Heart left ventricle (tissue), 16 donors: ENCODE data around the gene LVRN. TPM values are rescaled to one million over a fixed set of nuclear protein-coding genes. Genes with fewer than 3 reads are reported as not detected.

Experiments
- ATAC-seq, 4 donors: fragments of 200-7000 bp; cut with Tn5 transposase; one replicate each; pipeline ENCODE4 v1.9.1; 2020 to 2022; ENCODE audit warnings: moderate library complexity in 4 of 4, mild to moderate bottlenecking in 3 of 4, moderate number of reproducible peaks in 1 of 4
- DNase-seq, 5 donors: peaks; one replicate each; pipeline ENCODE4 v3.0.0-alpha.2; 2020
- H3K27ac ChIP-seq, 12 donors: fragments of 200-600 bp; sonication (generic) in 4 of 12; one replicate each; pipeline versions ENCODE4 v1.5.0 to v1.8.0; 2016 to 2022; ENCODE audit warnings: mild to moderate bottlenecking in 2 of 12
- H3K27me3 ChIP-seq, 9 donors: fragments of 200-600 bp; sonication (generic) in 2 of 9; one replicate each; pipeline versions ENCODE4 v1.5.1 to v1.8.0; 2016 to 2022; ENCODE audit warnings: mild to moderate bottlenecking in 3 of 9
- H3K36me3 ChIP-seq, 9 donors: fragments of 200-600 bp; sonication (generic) in 2 of 9; one replicate each; pipeline versions ENCODE4 v1.5.0 to v1.8.0; 2018 to 2022; ENCODE audit warnings: mild to moderate bottlenecking in 2 of 9
- H3K4me1 ChIP-seq, 12 donors: fragments of 200-600 bp; sonication (generic) in 4 of 12; one replicate each; pipeline versions ENCODE4 v1.5.0 to v1.8.0; 2016 to 2022; ENCODE audit warnings: mild to moderate bottlenecking in 3 of 12
- H3K4me3 ChIP-seq, 12 donors: fragments of 200-600 bp; sonication (generic) in 4 of 12; one replicate each; pipeline versions ENCODE4 v1.5.0 to v1.8.0; 2017 to 2022; ENCODE audit warnings: mild to moderate bottlenecking in 9 of 12, moderate library complexity in 4 of 12
- H3K9me3 ChIP-seq, 12 donors: fragments of 200-600 bp; sonication (generic) in 4 of 12; one replicate each; pipeline versions ENCODE4 v1.5.0 to v1.8.0; 2016 to 2022; ENCODE audit warnings: mild to moderate bottlenecking in 1 of 12
- CTCF ChIP-seq, 12 donors: fragments of 200-600 bp; sonication (generic) in 4 of 12; IDR thresholded peaks; one replicate each; pipeline versions ENCODE4 v1.5.0 to v1.8.0; 2018 to 2022; ENCODE audit warnings: antibody characterized with exemption in 12 of 12, mild to moderate bottlenecking in 5 of 12
- POLR2A ChIP-seq, 2 donors: fragments of 450-650 bp; IDR thresholded peaks; one replicate each; pipeline ENCODE4 v1.6.1; 2017; ENCODE audit warnings: antibody characterized with exemption in 2 of 2, mild to moderate bottlenecking in 2 of 2, moderate library complexity in 2 of 2
- WGBS, 4 donors: extraction: QIAGEN DNeasy Blood & Tissue Kit in 2 of 4; methylation state at CpG; one replicate each; pipeline versions ENCODE4 v1.1.5 to v1.1.7; 2013 to 2018; 5-methylcytosine and 5-hydroxymethylcytosine counted together
- intact Hi-C, 10 donors: fragments of 100-400 bp; cut with DNase I; formaldehyde crosslinking; loops; one replicate each; pipeline versions ENCODE4 v1.11.1 to v1.14.2; 2022
- polyA plus RNA-seq, 2 donors: library from polyadenylated mRNA; stranded (reverse); fragments of 200-250 nt; gene quantifications; one replicate each; pipeline ENCODE4 v1.2.3, GENCODE V29; 2013
- total RNA-seq, 9 donors: library from RNA; depleted of rRNA in 2 of 9; stranded (reverse); fragments of >200 nt in 2 of 9; fragmentation: NEBNext Ultra II Directional in 3 of 9; extraction: Animal tissue kit (Norgen Biotek cat#: 25700) in 3 of 9; gene quantifications; one replicate each; pipeline versions ENCODE4 v1.1.0 to v1.2.4, GENCODE V29; 2016 to 2023
- donor health status: ischemic (EF 13 %, LVEDD 7.1; RV severe dilation, severe dysfunction).
- donor health status: healthy with polysubstance abuse.
- donor health status: DM: no; HTN: yes; CAD: no.
- donor health status: DM: no; HTN: no; CAD: no.
- donor health status: ischemic (EF 25% LVEDD 6.9; RV normal size, moderate dysfunction).
- donor health status: ischemic (EF 25% LVEDD 5.7; RV mildly dilated, moderate dysfunction).
- donor health status: healthy.
- donor health status: DM: yes; HTN: yes; CAD: no.
- donor health status: ischemic (EF 35%, LVEDD 5.7; RV mildly dilated, moderate dysfunction).
- donor health status: nonischemic (EF 11% LVEDD 7.7; RV severe dilation, severe dysfunction).
- donor health status: DM: yes; HTN: yes; CAD: no.
- donor health status: PGD.
- donor health status: ischemic (EF 29% LVEDD 5.4; RV normal size, mild dysfunction).
- donor health status: nonischemic (EF 23%, LVEDD 6.1; RV moderate dilation, normal function).

LVRN gene
- total and polyA plus RNA-seq, 11 donors: 0.13 to 2.1 (median 0.38) TPM; not detected in 3

GRCh38 chr5:115930630-115931337, 31.5 kb upstream of the LVRN start:
- 91 to 95% (median 94%) methylated on average over 4 of the region's 4 CpGs for WGBS, 4 donors
- no peaks in the 10 kb centered on the region for H3K4me1 ChIP-seq
- ATAC-seq: no peak
- no peak overlapping the region for H3K4me3 ChIP-seq
- H3K9me3 ChIP-seq: no peaks in the 10 kb centered on the region
- H3K27ac ChIP-seq: no peak overlapping the region
- H3K36me3 ChIP-seq: no peaks in the 10 kb centered on the region
- intact Hi-C loops: no loop called here
- TF ChIP-seq POLR2A (IDR thresholded peaks at IDR 0.05) (no peak), CTCF (IDR thresholded peaks at IDR 0.05) (no peak)
- DNase-seq: no peak
- H3K27me3 ChIP-seq: no peaks in the 10 kb centered on the region

- Histone ChIP-seq H3K27me3 (no peaks in the 10 kb centered on the region), H3K27ac (no peak overlapping the region), H3K4me1 (no peaks in the 10 kb centered on the region), H3K4me3 (no peak overlapping the region), H3K36me3 (no peaks in the 10 kb centered on the region), H3K9me3 (no peaks in the 10 kb centered on the region)
- no peak for TF ChIP-seq POLR2A (IDR thresholded peaks at IDR 0.05)
- intact Hi-C loops: no loop called here
- DNase-seq: no peak
- no peak for ATAC-seq
- WGBS, 4 donors: 95 to 97% (median 96%) methylated on average over 6 of the region's 6 CpGs
These were observed 29.3 kb upstream of the LVRN start for GRCh38 chr5:115932991-115933390.

- no peak for ATAC-seq
- no peak for DNase-seq
- intact Hi-C loops: no loop called here
- WGBS, 4 donors: 91 to 94% (median 92%) methylated on average over 10 of the region's 10 CpGs
- H3K4me3 ChIP-seq: no peak overlapping the region
- H3K36me3 ChIP-seq: no peaks in the 10 kb centered on the region
- no peaks in the 10 kb centered on the region for H3K27me3 ChIP-seq
- no peak overlapping the region for H3K27ac ChIP-seq
- TF ChIP-seq CTCF (IDR thresholded peaks at IDR 0.05): no peak
- TF ChIP-seq POLR2A (IDR thresholded peaks at IDR 0.05): no peak
- H3K4me1 ChIP-seq: no peaks in the 10 kb centered on the region
- no peaks in the 10 kb centered on the region for H3K9me3 ChIP-seq
These were observed 27.8 kb upstream of the LVRN start for GRCh38 chr5:115934388-115934974.

- H3K9me3 ChIP-seq: no peaks in the 10 kb centered on the region
- no peak overlapping the region for H3K27ac ChIP-seq
These were observed 26.2 kb upstream of the LVRN start for GRCh38 chr5:115936031-115936430.

More at GRCh38 chr5:115936031-115936430, 26.2 kb upstream of the LVRN start:
- WGBS, 4 donors: 90 to 100% (median 94%) methylated on average over 1 of the region's 1 CpG
- no peaks in the 10 kb centered on the region for H3K27me3 ChIP-seq
- H3K4me3 ChIP-seq: no peak overlapping the region
- no peaks in the 10 kb centered on the region for H3K4me1 ChIP-seq
- no peak for ATAC-seq
- no peak for DNase-seq
- intact Hi-C loops: no loop called here
- no peaks in the 10 kb centered on the region for H3K36me3 ChIP-seq
- no peak for TF ChIP-seq CTCF (IDR thresholded peaks at IDR 0.05)
- no peak for TF ChIP-seq POLR2A (IDR thresholded peaks at IDR 0.05)
